ENCODE measurements around the gene AK9.

DNA sequence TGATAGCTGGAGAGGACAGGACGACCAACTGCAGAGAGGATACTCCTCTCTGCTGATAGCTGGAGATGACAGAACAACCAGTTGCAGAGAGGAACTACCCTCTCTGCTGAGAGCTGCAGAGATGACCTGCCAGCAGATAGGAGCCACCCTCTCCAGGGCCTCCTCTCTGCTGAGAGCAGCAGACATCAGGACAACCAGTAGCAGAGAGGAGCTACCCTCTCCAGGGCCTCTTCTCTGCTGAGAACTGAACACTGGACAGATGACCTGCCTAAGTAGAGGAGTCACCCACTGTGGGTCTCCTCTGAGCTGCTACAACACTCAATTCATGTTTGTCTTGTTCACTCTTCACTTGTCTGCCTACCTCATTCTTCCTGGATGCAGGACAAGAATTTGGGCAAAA, 180.6 kb downstream of the AK9 start:
- TF ChIP-seq HCFC1 (IDR thresholded peaks at IDR 0.05; ENCODE audit: low read length), result no peak
- TF ChIP-seq RFX5 (IDR thresholded peaks at IDR 0.05; ENCODE audit: low read depth, low read length), result no peak
- TF ChIP-seq RAD21 (IDR thresholded peaks at IDR 0.05; ENCODE audit: insufficient read depth, low read depth, low read length), result no peak
- no peak for TF ChIP-seq CEBPB (IDR thresholded peaks at IDR 0.05; ENCODE audit: borderline replicate concordance in 1 of 2, low read depth in 2 of 2, low read length in 2 of 2)
- no peak for TF ChIP-seq POLR2A (IDR thresholded peaks at IDR 0.05; ENCODE audit: low read depth, low read length)
- no peak for TF ChIP-seq SIN3A (IDR thresholded peaks at IDR 0.05; ENCODE audit: low read depth, low read length)
- TF ChIP-seq, protein P1, sequence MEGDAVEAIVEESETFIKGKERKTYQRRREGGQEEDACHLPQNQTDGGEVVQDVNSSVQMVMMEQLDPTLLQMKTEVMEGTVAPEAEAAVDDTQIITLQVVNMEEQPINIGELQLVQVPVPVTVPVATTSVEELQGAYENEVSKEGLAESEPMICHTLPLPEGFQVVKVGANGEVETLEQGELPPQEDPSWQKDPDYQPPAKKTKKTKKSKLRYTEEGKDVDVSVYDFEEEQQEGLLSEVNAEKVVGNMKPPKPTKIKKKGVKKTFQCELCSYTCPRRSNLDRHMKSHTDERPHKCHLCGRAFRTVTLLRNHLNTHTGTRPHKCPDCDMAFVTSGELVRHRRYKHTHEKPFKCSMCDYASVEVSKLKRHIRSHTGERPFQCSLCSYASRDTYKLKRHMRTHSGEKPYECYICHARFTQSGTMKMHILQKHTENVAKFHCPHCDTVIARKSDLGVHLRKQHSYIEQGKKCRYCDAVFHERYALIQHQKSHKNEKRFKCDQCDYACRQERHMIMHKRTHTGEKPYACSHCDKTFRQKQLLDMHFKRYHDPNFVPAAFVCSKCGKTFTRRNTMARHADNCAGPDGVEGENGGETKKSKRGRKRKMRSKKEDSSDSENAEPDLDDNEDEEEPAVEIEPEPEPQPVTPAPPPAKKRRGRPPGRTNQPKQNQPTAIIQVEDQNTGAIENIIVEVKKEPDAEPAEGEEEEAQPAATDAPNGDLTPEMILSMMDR (IDR thresholded peaks at IDR 0.05 in 2 of 3, conservative IDR thresholded peaks at IDR 0.05 in 1 of 3; ENCODE audit: control insufficient read depth in 2 of 3, extremely low read depth in 1 of 3, insufficient read depth in 1 of 3, low read depth in 3 of 3, low read length in 3 of 3), result no peak
- TF ChIP-seq, protein P2, sequence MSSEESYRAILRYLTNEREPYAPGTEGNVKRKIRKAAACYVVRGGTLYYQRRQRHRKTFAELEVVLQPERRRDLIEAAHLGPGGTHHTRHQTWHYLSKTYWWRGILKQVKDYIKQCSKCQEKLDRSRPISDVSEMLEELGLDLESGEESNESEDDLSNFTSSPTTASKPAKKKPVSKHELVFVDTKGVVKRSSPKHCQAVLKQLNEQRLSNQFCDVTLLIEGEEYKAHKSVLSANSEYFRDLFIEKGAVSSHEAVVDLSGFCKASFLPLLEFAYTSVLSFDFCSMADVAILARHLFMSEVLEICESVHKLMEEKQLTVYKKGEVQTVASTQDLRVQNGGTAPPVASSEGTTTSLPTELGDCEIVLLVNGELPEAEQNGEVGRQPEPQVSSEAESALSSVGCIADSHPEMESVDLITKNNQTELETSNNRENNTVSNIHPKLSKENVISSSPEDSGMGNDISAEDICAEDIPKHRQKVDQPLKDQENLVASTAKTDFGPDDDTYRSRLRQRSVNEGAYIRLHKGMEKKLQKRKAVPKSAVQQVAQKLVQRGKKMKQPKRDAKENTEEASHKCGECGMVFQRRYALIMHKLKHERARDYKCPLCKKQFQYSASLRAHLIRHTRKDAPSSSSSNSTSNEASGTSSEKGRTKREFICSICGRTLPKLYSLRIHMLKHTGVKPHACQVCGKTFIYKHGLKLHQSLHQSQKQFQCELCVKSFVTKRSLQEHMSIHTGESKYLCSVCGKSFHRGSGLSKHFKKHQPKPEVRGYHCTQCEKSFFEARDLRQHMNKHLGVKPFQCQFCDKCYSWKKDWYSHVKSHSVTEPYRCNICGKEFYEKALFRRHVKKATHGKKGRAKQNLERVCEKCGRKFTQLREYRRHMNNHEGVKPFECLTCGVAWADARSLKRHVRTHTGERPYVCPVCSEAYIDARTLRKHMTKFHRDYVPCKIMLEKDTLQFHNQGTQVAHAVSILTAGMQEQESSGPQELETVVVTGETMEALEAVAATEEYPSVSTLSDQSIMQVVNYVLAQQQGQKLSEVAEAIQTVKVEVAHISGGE (CRISPR knock-in tag; IDR thresholded peaks at IDR 0.05), result no peak

Measured in GM12878 (cell line).